GM23338 (cell line): ENCODE measurements around the gene MTHFR. TPM values are rescaled to one million over a fixed set of nuclear protein-coding genes. Genes with fewer than 3 reads are reported as not detected.

Source experiments
- ATAC-seq: fragments of 200-7000 bp; cut with Tn5 transposase; 3 replicates; pipeline ENCODE4 v1.9.1; 2020
- DNase-seq: peaks from one replicate; pipeline ENCODE4 v3.0.0-alpha.2; 2015; ENCODE audit warnings: low spot score
- H2AFZ ChIP-seq: fragments of 200-600 bp; sonication (generic); 2 replicates; pipeline ENCODE4 v1.8.0; 2016; ENCODE audit warnings: antibody characterized with exemption, mild to moderate bottlenecking, moderate library complexity
- H3F3A ChIP-seq: fragments of 200-600 bp; sonication (generic); replicated peaks from 2 replicates; pipeline ENCODE4 v1.8.0; 2017; ENCODE audit warnings: antibody characterized with exemption, mixed run types, low read depth
- H3K27ac ChIP-seq: fragments of 200-600 bp; sonication (generic); 2 replicates; pipeline ENCODE4 v1.6.1; 2016; ENCODE audit warnings: low read depth
- H3K27me3 ChIP-seq: fragments of 200-600 bp; sonication (generic); 2 replicates; pipeline ENCODE4 v1.8.0; 2016; ENCODE audit warnings: mild to moderate bottlenecking, mixed run types, moderate library complexity; ENCODE audit not compliant: insufficient read depth
- H3K36me3 ChIP-seq: fragments of 200-600 bp; sonication (generic); 2 replicates; pipeline ENCODE4 v1.8.0; 2016; ENCODE audit warnings: mild to moderate bottlenecking; ENCODE audit not compliant: insufficient read depth
- H3K4me1 ChIP-seq: fragments of 200-600 bp; sonication (generic); 2 replicates; pipeline ENCODE4 v1.8.0; 2016; ENCODE audit warnings: mild to moderate bottlenecking, moderate library complexity; ENCODE audit not compliant: insufficient read depth
- H3K4me2 ChIP-seq: fragments of 200-600 bp; sonication (generic); 2 replicates; pipeline ENCODE4 v1.7.1; 2017; ENCODE audit warnings: mixed run types
- H3K4me3 ChIP-seq: fragments of 200-600 bp; sonication (generic); 2 replicates; pipeline ENCODE4 v1.6.1; 2016; ENCODE audit warnings: mixed run types
- H3K79me2 ChIP-seq: fragments of 200-600 bp; sonication (generic); replicated peaks from 2 replicates; pipeline ENCODE4 v1.8.0; 2017; ENCODE audit warnings: mild to moderate bottlenecking; ENCODE audit not compliant: insufficient read depth
- H3K9me2 ChIP-seq: fragments of 200-600 bp; sonication (generic); 2 replicates; pipeline ENCODE4 v1.8.0; 2017; ENCODE audit not compliant: insufficient read depth
- H4K20me1 ChIP-seq: fragments of 200-600 bp; sonication (generic); replicated peaks from 2 replicates; pipeline ENCODE4 v1.8.0; 2017; ENCODE audit warnings: mild to moderate bottlenecking; ENCODE audit not compliant: insufficient read depth
- H3K27ac Mint-ChIP-seq: 2 replicates; pipeline ENCODE4 v1.8.0; 2020; ENCODE audit warnings: inconsistent platforms, mild to moderate bottlenecking, moderate library complexity, mixed read lengths
- H3K27me3 Mint-ChIP-seq: 3 replicates; pipeline ENCODE4 v1.8.0; 2022; ENCODE audit warnings: low read depth, mild to moderate bottlenecking, moderate library complexity, mixed read lengths, inconsistent platforms; ENCODE audit not compliant: insufficient read depth, poor library complexity
- H3K36me3 Mint-ChIP-seq: 3 replicates; pipeline ENCODE4 v1.8.0; 2021; ENCODE audit warnings: low read depth, mild to moderate bottlenecking, inconsistent platforms, moderate library complexity, mixed read lengths
- H3K4me1 Mint-ChIP-seq: 3 replicates; pipeline ENCODE4 v1.8.0; 2020; ENCODE audit warnings: mild to moderate bottlenecking, inconsistent platforms, mixed read lengths
- H3K4me3 Mint-ChIP-seq: 3 replicates; pipeline ENCODE4 v1.8.0; 2021; ENCODE audit warnings: moderate library complexity, mild to moderate bottlenecking, inconsistent platforms, mixed read lengths
- H3K9me3 Mint-ChIP-seq: 3 replicates; pipeline ENCODE4 v1.8.0; 2020; ENCODE audit warnings: moderate library complexity, mild to moderate bottlenecking, inconsistent platforms, mixed read lengths
- CREB1 ChIP-seq: fragments of 250-450 bp; sonication (Bioruptor Pico); IDR thresholded peaks from 2 replicates; pipeline ENCODE4 v1.5.0; 2020; ENCODE audit warnings: low read depth, mild to moderate bottlenecking, moderate library complexity
- EZH2 ChIP-seq: fragments of 200-600 bp; sonication (generic); IDR thresholded peaks from one replicate; pipeline ENCODE4 v1.8.0; 2017; ENCODE audit warnings: antibody characterized with exemption, mild to moderate bottlenecking, low read depth; ENCODE audit not compliant: unreplicated experiment
- NANOG ChIP-seq: IDR thresholded peaks from 2 replicates; pipeline ENCODE4 v1.6.1; 2016; ENCODE audit warnings: antibody characterized with exemption, borderline replicate concordance
- POLR2AphosphoS5 ChIP-seq: IDR thresholded peaks from 2 replicates; pipeline ENCODE4 v1.6.1; 2016; ENCODE audit warnings: antibody characterized with exemption, low read depth
- STAT1 ChIP-seq: IDR thresholded peaks from one replicate; pipeline ENCODE4 v1.6.1; 2016; ENCODE audit warnings: antibody characterized with exemption; ENCODE audit not compliant: unreplicated experiment
- ZNF114 ChIP-seq: fragments of 250-450 bp; sonication (Bioruptor Pico); IDR thresholded peaks from 2 replicates; pipeline ENCODE4 v1.5.0; 2020; ENCODE audit warnings: mild to moderate bottlenecking, moderate library complexity
- ZNF331 ChIP-seq: fragments of 250-450 bp; sonication (Bioruptor Pico); IDR thresholded peaks from 2 replicates; pipeline ENCODE4 v1.5.0; 2020; ENCODE audit warnings: low read depth, mild to moderate bottlenecking, moderate library complexity
- polyA plus RNA-seq: library from polyadenylated mRNA; unstranded; fragments of >200 nt; fragmentation: Nextera tagmentation; extraction: Ambion mirVana; gene quantifications from 2 replicates; pipeline ENCODE4 v1.2.1, GENCODE V29; 2016
- total RNA-seq: library from RNA; depleted of rRNA; stranded (reverse); fragments of >200 nt; shearing (Covaris generic); gene quantifications from 2 replicates; pipeline ENCODE4 v1.2.3, GENCODE V29; 2014
- TF ChIP-seq, protein P1 (sequence below), 2 experiments: fragments of 200-600 bp in 1 of 2; sonication (generic) in 1 of 2; conservative IDR thresholded peaks; 2 replicates each; pipeline versions ENCODE4 v1.5.1 to v1.6.1; 2016 to 2017; ENCODE audit warnings: antibody characterized with exemption in 2 of 2, low read depth in 2 of 2, mild to moderate bottlenecking in 2 of 2, moderate library complexity in 1 of 2
- TF ChIP-seq, protein P2 (sequence below): IDR thresholded peaks from one replicate; pipeline ENCODE4 v1.6.1; 2018; ENCODE audit warnings: antibody characterized with exemption; ENCODE audit not compliant: unreplicated experiment

Gene MTHFR
- total and polyA plus RNA-seq, 2 experiments from 2014 or later = 6.9 to 21.6 TPM

DNA sequence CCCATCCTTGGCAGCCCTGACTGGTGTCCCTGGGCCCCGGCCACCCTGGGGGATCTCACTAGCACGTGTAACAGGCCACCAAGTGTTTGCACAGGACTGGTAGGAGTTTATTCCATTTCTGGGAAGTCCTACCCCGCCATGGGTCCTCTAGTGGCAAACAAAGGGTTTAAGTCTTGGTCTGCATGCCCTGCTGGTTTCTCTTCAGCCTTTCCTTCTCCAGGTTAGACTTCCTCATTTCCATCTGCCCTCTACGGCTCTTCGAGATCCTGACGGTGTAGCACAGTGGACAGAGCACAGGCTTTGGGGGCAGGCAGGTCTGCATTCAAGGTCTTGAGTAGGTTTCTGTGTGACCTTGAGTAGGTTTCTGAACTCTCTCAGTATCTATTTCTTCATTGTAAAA is 67.0 kb downstream of the MTHFR start:
- Mint-ChIP-seq H3K9me3 (no peaks in the 10 kb centered on the region; the same call in 2 of the 3 replicates), H3K36me3 (no peaks in the 10 kb centered on the region), H3K4me3 (no peak overlapping the region; the same call in 2 of the 3 replicates), H3K27ac (no peak overlapping the region), H3K27me3 (peaks cover 14% of the 10 kb centered on the region), H3K4me1 (peaks cover 36% of the 10 kb centered on the region)
- H3K27ac ChIP-seq = no peak overlapping the region
- no peak overlapping the region for H2AFZ ChIP-seq
- ATAC-seq = no peak
- H3K36me3 ChIP-seq = no peaks in the 10 kb centered on the region
- peaks cover 5% of the 10 kb centered on the region for H4K20me1 ChIP-seq
- no peak overlapping the region for H3K4me2 ChIP-seq
- H3F3A ChIP-seq = peaks cover 16% of the 10 kb centered on the region; the same call in 1 of the 2 replicates
- H3K79me2 ChIP-seq = peaks cover 12% of the 10 kb centered on the region
- peaks cover 26% of the 10 kb centered on the region for H3K4me1 ChIP-seq
- H3K9me2 ChIP-seq = no peaks in the 10 kb centered on the region
- no peak overlapping the region for H3K4me3 ChIP-seq
- no peak for DNase-seq
- TF ChIP-seq NANOG = no peak
- no peak for TF ChIP-seq ZNF331 (CRISPR knock-in tag)
- no peak for TF ChIP-seq ZNF114 (CRISPR knock-in tag)
- TF ChIP-seq STAT1 = no peak
- TF ChIP-seq, protein P1, sequence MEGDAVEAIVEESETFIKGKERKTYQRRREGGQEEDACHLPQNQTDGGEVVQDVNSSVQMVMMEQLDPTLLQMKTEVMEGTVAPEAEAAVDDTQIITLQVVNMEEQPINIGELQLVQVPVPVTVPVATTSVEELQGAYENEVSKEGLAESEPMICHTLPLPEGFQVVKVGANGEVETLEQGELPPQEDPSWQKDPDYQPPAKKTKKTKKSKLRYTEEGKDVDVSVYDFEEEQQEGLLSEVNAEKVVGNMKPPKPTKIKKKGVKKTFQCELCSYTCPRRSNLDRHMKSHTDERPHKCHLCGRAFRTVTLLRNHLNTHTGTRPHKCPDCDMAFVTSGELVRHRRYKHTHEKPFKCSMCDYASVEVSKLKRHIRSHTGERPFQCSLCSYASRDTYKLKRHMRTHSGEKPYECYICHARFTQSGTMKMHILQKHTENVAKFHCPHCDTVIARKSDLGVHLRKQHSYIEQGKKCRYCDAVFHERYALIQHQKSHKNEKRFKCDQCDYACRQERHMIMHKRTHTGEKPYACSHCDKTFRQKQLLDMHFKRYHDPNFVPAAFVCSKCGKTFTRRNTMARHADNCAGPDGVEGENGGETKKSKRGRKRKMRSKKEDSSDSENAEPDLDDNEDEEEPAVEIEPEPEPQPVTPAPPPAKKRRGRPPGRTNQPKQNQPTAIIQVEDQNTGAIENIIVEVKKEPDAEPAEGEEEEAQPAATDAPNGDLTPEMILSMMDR (conservative IDR thresholded peaks at IDR 0.05; ENCODE audit: low read depth in 2 of 2) = no peak
- TF ChIP-seq POLR2AphosphoS5 = no peak
- TF ChIP-seq EZH2 = no peak
- TF ChIP-seq, protein P2, sequence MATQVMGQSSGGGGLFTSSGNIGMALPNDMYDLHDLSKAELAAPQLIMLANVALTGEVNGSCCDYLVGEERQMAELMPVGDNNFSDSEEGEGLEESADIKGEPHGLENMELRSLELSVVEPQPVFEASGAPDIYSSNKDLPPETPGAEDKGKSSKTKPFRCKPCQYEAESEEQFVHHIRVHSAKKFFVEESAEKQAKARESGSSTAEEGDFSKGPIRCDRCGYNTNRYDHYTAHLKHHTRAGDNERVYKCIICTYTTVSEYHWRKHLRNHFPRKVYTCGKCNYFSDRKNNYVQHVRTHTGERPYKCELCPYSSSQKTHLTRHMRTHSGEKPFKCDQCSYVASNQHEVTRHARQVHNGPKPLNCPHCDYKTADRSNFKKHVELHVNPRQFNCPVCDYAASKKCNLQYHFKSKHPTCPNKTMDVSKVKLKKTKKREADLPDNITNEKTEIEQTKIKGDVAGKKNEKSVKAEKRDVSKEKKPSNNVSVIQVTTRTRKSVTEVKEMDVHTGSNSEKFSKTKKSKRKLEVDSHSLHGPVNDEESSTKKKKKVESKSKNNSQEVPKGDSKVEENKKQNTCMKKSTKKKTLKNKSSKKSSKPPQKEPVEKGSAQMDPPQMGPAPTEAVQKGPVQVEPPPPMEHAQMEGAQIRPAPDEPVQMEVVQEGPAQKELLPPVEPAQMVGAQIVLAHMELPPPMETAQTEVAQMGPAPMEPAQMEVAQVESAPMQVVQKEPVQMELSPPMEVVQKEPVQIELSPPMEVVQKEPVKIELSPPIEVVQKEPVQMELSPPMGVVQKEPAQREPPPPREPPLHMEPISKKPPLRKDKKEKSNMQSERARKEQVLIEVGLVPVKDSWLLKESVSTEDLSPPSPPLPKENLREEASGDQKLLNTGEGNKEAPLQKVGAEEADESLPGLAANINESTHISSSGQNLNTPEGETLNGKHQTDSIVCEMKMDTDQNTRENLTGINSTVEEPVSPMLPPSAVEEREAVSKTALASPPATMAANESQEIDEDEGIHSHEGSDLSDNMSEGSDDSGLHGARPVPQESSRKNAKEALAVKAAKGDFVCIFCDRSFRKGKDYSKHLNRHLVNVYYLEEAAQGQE = no peak
- H3K27me3 ChIP-seq = no peaks in the 10 kb centered on the region

DNA sequence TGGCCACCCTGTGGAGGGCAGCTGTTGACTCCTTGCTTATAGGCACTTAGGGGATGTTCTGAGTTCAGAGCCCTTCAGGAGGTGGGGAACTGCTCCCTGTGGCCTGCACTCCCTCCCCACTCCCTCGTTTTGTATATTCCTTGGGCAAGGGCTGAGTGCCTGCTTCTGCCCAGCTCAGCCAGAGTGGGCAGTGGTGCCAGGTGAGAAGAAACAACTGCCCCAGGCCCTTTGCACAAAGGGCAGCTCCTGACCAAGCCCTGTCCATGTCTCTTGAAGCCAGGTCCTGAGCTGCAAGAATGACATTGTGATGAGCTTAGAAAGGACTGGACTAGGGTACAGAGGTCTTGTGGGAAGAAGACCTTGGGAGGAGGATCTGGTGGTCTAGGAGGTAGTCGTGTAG is 67.7 kb downstream of the MTHFR start:
- peak overlapping the region; percentile 63 for H3K27ac Mint-ChIP-seq
- H3K4me1 Mint-ChIP-seq = peaks cover 37% of the 10 kb centered on the region
- TF ChIP-seq CREB1 = no peak
- H3K79me2 ChIP-seq = peaks cover 12% of the 10 kb centered on the region
- no peaks in the 10 kb centered on the region for H3K27me3 ChIP-seq
- H3K4me2 ChIP-seq = no peak overlapping the region; the same call in 1 of the 2 replicates
- no peaks in the 10 kb centered on the region for H3K36me3 Mint-ChIP-seq
- H4K20me1 ChIP-seq = peaks cover 5% of the 10 kb centered on the region
- H2AFZ ChIP-seq = no peak overlapping the region
- H3K36me3 ChIP-seq = no peaks in the 10 kb centered on the region
- peaks cover 14% of the 10 kb centered on the region for H3K27me3 Mint-ChIP-seq
- DNase-seq = no peak
- H3K27ac ChIP-seq = no peak overlapping the region
- no peaks in the 10 kb centered on the region; the same call in 2 of the 3 replicates for H3K9me3 Mint-ChIP-seq
- H3K4me1 ChIP-seq = peaks cover 26% of the 10 kb centered on the region
- peak overlapping the region; percentile 93; the same call in 1 of the 3 replicates for H3K4me3 Mint-ChIP-seq
- no peaks in the 10 kb centered on the region for H3K9me2 ChIP-seq
- no peak for ATAC-seq
- peaks cover 16% of the 10 kb centered on the region; the same call in 1 of the 2 replicates for H3F3A ChIP-seq
- H3K4me3 ChIP-seq = no peak overlapping the region
